Effector CD8-positive, alpha-beta T cell (primary cell): ENCODE data around the gene TRIP10.
"Not testable (repeated sequence)": the region's sequence is repeated elsewhere in the genome, so short reads cannot be mapped to it uniquely, and the experiment has no call there.

Experiments
- DNase-seq: peaks from one replicate; lab custom pipeline; 2025; lab: John Stamatoyannopoulos, UW

The TRIP10 gene

DNA sequence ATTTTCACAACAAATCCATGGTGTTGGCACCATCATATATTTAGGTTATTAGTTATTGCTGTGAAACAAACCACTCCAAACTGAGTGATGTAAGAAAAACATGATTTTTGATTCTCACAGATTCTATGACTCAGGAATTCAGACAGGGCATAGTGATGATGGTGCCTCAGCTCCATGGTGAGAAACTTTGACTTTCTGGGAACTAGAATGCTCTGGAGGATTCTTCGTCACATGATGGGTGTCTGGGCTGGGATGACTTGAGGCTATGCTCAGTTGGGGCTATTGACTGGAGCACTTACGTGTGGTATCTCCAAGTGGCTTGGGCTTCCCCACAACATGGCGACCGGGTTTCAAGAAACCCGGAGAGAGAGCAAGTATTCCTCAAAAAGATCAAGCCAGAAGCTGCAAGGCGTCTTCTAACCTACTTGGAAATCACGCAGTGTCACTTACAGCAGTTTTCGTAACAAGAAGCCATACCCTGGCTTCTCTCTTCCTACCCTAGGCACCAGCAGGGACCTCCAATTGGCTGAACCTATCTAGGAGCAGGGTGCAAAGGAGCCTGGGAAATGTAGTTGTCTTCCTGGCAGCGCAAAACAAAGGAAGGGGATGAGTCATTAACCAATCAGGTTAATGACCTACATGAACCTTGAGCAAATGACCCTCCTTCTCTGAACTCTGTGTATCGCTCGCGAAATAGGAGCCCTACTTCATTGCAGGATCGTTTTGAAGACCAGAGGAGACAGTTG, 55.4 kb downstream of the TRIP10 start:
- no peak for DNase-seq

DNA sequence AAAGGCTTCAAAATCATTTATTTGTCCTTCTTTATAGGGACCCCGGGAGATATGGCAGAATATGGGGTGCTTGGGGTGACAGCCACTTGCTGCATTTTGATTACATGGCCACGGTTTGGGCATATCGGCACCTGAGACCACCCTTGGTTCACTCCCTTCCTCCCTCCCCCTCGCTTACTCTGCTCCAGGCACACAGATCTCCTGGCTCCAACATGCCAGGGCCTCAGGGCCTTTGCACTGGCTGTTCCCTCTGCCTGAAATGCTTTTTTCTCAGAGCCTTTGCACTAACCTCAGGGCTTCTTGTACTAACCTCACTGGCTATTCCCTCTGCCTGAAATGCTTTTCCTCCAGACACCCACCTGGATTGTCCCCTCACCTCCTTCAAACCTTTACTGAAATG, 56.8 kb downstream of the TRIP10 start:
- DNase-seq, result no peak

DNA sequence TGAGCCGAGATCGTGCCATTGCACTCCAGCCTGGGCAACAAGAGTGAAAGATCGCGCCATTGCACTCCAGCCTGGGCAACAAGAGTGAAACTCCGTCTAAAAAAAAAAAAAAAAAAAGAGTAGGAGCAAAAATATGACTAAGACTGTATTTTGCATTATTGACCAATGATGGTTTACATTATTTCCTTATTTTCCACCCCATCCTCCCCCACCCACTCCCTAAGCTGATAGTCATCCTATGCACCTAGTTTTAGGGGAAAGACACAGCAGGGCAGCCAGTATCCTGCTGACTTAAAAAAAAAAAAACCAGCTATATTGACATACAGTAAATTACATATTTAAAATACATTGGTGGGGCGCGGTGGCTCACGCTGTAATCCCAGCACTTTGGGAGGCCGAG, 58.2 kb downstream of the TRIP10 start:
- DNase-seq, result no peak

DNA sequence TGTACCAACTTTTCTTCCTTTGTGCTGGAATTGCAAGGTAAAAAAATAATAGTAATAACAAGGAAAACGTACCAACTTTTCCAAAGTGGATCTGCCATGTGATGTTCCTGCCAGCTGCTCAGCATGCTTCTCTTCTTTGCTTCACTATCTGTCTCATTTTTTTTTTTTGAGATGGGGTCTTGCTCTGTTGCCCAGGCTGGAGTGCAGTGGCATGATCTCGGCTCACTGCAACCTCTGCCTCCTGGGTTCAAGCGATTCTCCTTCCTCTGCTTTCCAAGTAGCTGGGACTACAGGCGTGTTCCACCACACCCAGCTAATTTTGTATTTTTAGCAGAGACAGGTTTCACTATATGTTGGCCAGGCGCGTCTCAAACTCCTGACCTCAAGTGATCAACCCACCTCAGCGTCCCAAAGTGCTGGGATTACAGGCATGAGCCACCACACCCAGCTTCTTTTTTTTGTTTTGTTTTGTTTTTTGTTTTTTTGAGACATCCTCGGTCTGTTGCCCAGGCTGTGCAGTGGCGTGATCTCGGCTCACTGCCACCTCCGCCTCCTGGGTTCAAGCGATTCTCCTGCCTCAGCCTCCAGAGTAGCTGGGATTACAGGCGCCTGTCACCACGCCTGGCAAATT, 60.8 kb downstream of the TRIP10 start:
- not testable (repeated sequence) for DNase-seq

DNA sequence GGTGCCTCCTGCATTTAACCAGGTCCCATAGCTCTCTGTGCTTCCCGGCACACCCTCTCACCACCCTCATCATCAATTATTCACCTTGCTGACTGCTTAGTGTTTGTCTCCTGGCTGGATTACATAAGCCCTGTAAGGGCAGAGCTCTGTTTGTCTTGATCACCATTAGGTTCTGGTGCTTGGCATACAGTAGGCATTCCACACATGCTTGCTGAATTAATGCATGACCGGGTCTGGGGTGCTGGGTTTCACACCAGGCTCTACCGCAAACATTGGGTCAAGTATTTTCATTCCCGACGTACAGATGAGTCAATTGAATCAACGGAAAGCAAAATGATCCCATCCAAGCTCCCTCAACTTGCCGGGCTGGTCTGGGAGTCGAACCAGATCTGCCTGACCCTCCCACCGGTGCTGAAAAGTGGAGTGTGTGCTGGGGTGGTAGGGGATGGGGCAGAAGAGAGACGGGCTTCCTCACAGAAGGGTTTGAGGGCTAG, 61.6 kb downstream of the TRIP10 start:
- no peak for DNase-seq
